ENCODE data around the gene NUTF2.

NUTF2 gene

GRCh38 chr16:67892899-67893742 is 46.4 kb downstream of the NUTF2 start, which contains the start of gene PSKH1 (continued):
- TF ChIP-seq ZNF596 (tag by site-specific recombination; IDR thresholded peaks at IDR 0.05): no peak
- no peak for TF ChIP-seq ZNF561 (tag by site-specific recombination; IDR thresholded peaks at IDR 0.05; ENCODE audit: borderline replicate concordance)
- 0 out of 2 replicates have a peak, but pooled peaks have one; percentile 9 for TF ChIP-seq KLF1 (tag by site-specific recombination; IDR thresholded peaks at IDR 0.05)
- no peak for TF ChIP-seq ZNF114 (tag by site-specific recombination; IDR thresholded peaks at IDR 0.05)
- no peak for TF ChIP-seq GLI2 (tag by site-specific recombination; IDR thresholded peaks at IDR 0.05; ENCODE audit: borderline replicate concordance, low read depth)
- no peak for TF ChIP-seq ZNF549 (tag by site-specific recombination; IDR thresholded peaks at IDR 0.05)
- TF ChIP-seq ZNF37A (tag by site-specific recombination; IDR thresholded peaks at IDR 0.05): no peak
- TF ChIP-seq ZNF341 (tag by site-specific recombination; IDR thresholded peaks at IDR 0.05; ENCODE audit: low read depth): no peak
- no peak for TF ChIP-seq ZNF239 (tag by site-specific recombination; IDR thresholded peaks at IDR 0.05)
- TF ChIP-seq OVOL3 (tag by site-specific recombination; IDR thresholded peaks at IDR 0.05): no peak
- TF ChIP-seq ZNF324 (tag by site-specific recombination; IDR thresholded peaks at IDR 0.05): no peak
- TF ChIP-seq SCRT1 (tag by site-specific recombination; IDR thresholded peaks at IDR 0.05; ENCODE audit: borderline replicate concordance): no peak
- TF ChIP-seq, protein P1, sequence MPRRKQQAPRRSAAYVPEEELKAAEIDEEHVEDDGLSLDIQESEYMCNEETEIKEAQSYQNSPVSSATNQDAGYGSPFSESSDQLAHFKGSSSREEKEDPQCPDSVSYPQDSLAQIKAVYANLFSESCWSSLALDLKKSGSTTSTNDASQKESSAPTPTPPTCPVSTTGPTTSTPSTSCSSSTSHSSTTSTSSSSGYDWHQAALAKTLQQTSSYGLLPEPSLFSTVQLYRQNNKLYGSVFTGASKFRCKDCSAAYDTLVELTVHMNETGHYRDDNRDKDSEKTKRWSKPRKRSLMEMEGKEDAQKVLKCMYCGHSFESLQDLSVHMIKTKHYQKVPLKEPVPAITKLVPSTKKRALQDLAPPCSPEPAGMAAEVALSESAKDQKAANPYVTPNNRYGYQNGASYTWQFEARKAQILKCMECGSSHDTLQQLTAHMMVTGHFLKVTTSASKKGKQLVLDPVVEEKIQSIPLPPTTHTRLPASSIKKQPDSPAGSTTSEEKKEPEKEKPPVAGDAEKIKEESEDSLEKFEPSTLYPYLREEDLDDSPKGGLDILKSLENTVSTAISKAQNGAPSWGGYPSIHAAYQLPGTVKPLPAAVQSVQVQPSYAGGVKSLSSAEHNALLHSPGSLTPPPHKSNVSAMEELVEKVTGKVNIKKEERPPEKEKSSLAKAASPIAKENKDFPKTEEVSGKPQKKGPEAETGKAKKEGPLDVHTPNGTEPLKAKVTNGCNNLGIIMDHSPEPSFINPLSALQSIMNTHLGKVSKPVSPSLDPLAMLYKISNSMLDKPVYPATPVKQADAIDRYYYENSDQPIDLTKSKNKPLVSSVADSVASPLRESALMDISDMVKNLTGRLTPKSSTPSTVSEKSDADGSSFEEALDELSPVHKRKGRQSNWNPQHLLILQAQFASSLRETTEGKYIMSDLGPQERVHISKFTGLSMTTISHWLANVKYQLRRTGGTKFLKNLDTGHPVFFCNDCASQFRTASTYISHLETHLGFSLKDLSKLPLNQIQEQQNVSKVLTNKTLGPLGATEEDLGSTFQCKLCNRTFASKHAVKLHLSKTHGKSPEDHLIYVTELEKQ (tag by site-specific recombination; IDR thresholded peaks at IDR 0.05; ENCODE audit: borderline replicate concordance): no peak
- TF ChIP-seq ZNF146 (tag by site-specific recombination; IDR thresholded peaks at IDR 0.05): no peak
- TF ChIP-seq ZNF843 (tag by site-specific recombination; IDR thresholded peaks at IDR 0.05): no peak
- no peak for TF ChIP-seq ZNF548 (tag by site-specific recombination; IDR thresholded peaks at IDR 0.05)
- TF ChIP-seq SALL2 (tag by site-specific recombination; IDR thresholded peaks at IDR 0.05; ENCODE audit: borderline replicate concordance): no peak
- no peak for TF ChIP-seq GFI1B (tag by site-specific recombination; IDR thresholded peaks at IDR 0.05)
- TF ChIP-seq HIC1 (tag by site-specific recombination; IDR thresholded peaks at IDR 0.05): no peak
- TF ChIP-seq ZIC2 (tag by site-specific recombination; IDR thresholded peaks at IDR 0.05): no peak
- TF ChIP-seq ZNF776 (tag by site-specific recombination; IDR thresholded peaks at IDR 0.05; ENCODE audit: borderline replicate concordance): no peak
- TF ChIP-seq ZFHX2 (tag by site-specific recombination; conservative IDR thresholded peaks at IDR 0.05): no peak
- TF ChIP-seq, protein P2, sequence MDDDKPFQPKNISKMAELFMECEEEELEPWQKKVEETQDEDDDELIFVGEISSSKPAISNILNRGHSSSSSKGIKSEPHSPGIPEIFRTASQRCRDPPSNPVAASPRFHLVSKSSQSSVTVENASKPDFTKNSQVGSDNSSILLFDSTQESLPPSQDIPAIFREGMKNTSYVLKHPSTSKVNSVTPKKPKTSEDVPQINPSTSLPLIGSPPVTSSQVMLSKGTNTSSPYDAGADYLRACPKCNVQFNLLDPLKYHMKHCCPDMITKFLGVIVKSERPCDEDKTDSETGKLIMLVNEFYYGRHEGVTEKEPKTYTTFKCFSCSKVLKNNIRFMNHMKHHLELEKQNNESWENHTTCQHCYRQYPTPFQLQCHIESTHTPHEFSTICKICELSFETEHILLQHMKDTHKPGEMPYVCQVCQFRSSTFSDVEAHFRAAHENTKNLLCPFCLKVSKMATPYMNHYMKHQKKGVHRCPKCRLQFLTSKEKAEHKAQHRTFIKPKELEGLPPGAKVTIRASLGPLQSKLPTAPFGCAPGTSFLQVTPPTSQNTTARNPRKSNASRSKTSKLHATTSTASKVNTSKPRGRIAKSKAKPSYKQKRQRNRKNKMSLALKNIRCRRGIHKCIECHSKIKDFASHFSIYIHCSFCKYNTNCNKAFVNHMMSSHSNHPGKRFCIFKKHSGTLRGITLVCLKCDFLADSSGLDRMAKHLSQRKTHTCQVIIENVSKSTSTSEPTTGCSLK (tag by site-specific recombination; IDR thresholded peaks at IDR 0.05): no peak
- 0 out of 2 replicates have a peak, but pooled peaks have one; percentile 38 for TF ChIP-seq ZNF626 (tag by site-specific recombination; IDR thresholded peaks at IDR 0.05)
- TF ChIP-seq ZNF707 (tag by site-specific recombination; IDR thresholded peaks at IDR 0.05): no peak
- no peak for TF ChIP-seq ZNF175 (tag by site-specific recombination; IDR thresholded peaks at IDR 0.05)
- TF ChIP-seq ZNF558 (tag by site-specific recombination; IDR thresholded peaks at IDR 0.05): no peak
- TF ChIP-seq ZNF274 (IDR thresholded peaks at IDR 0.05; ENCODE audit: low read length): no peak
- no peak for TF ChIP-seq ZNF274 (tag by site-specific recombination; IDR thresholded peaks at IDR 0.05; ENCODE audit: borderline replicate concordance)
- no peak for TF ChIP-seq EGR2 (tag by site-specific recombination; IDR thresholded peaks at IDR 0.05; ENCODE audit: low read depth)
- TF ChIP-seq MEIS1 (CRISPR knock-in tag; IDR thresholded peaks at IDR 0.05; ENCODE audit: borderline replicate concordance): 0 out of 2 replicates have a peak, but pooled peaks have one; percentile 23
- TF ChIP-seq HOXC10 (CRISPR knock-in tag; IDR thresholded peaks at IDR 0.05): 0 out of 2 replicates have a peak, but pooled peaks have one; percentile 43
- no peak for TF ChIP-seq ZNF266 (tag by site-specific recombination; IDR thresholded peaks at IDR 0.05; ENCODE audit: low read depth)
- TF ChIP-seq ZNF112 (tag by site-specific recombination; IDR thresholded peaks at IDR 0.05): no peak
